Naive thymus-derived CD8-positive, alpha-beta T cell (primary cell): ENCODE results near the gene ZNF555. TPM values are rescaled to one million over a fixed set of nuclear protein-coding genes. Genes with fewer than 3 reads are reported as not detected.
A peak's percentile ranks its signal among the peaks of the same experiment; 100 is the strongest.

Experiments
- ATAC-seq, 2 donors: fragments of 150-1000 bp; cut with Tn5 transposase in 1 of 2; sonication (Bioruptor Pico), chemical (Tn5 transposase) in 1 of 2; 1 replicate in 1 of 2; 2 replicates in 1 of 2; pipeline ENCODE4 v1.10.0; 2021; ENCODE audit warnings: mild to moderate bottlenecking in 2 of 2, moderate library complexity in 2 of 2
- POLR2A ChIA-PET: fragments of 350-600 bp; sonication (Branson Sonifier 250); formaldehyde crosslinking; loops from one replicate; lab custom pipeline; 2021; ENCODE audit warnings: antibody characterized with exemption; lab: Charles Lee
- DNase-seq, 10 donors: peaks; one replicate each; pipeline versions ENCODE4 v3.0.0 to v3.0.0-alpha.2; 2020 to 2022
- H3K27ac Mint-ChIP-seq, 10 donors: one replicate each; pipeline ENCODE4 v1.8.0; 2020 to 2022; ENCODE audit warnings: mild to moderate bottlenecking in 10 of 10, mixed read lengths in 10 of 10, moderate library complexity in 4 of 10, inconsistent platforms in 1 of 10
- H3K27me3 Mint-ChIP-seq, 5 donors: one replicate each; pipeline ENCODE4 v1.8.0; 2021 to 2022; ENCODE audit warnings: mixed read lengths in 5 of 5
- H3K36me3 Mint-ChIP-seq, 3 donors: one replicate each; pipeline ENCODE4 v1.8.0; 2020 to 2022; ENCODE audit warnings: mixed read lengths in 3 of 3, mild to moderate bottlenecking in 2 of 3, inconsistent platforms in 1 of 3
- H3K4me1 Mint-ChIP-seq, 4 donors: one replicate each; pipeline ENCODE4 v1.8.0; 2021 to 2022; ENCODE audit warnings: mixed read lengths in 4 of 4
- H3K4me3 Mint-ChIP-seq, 10 donors: one replicate each; pipeline ENCODE4 v1.8.0; 2020 to 2022; ENCODE audit warnings: mild to moderate bottlenecking in 10 of 10, mixed read lengths in 10 of 10, moderate library complexity in 6 of 10, inconsistent platforms in 1 of 10
- H3K9me3 Mint-ChIP-seq, 9 donors: one replicate each; pipeline ENCODE4 v1.8.0; 2020 to 2022; ENCODE audit warnings: mixed read lengths in 9 of 9, mild to moderate bottlenecking in 3 of 9, inconsistent platforms in 1 of 9, moderate library complexity in 1 of 9
- polyA plus RNA-seq, 3 donors: library from polyadenylated mRNA; unstranded; fragments of 300-500 nt; fragmentation: Illumina TruSeq; gene quantifications; one replicate each; pipeline ENCODE4 v1.2.3, GENCODE V29; 2021
- total RNA-seq, 8 experiments: library from RNA in 2 of 8; stranded (reverse) in 2 of 8; gene quantifications; one replicate each; pipeline ENCODE4 v1.2.3 and lab custom pipeline; 2021 to 2026

Gene ZNF555
- total and polyA plus RNA-seq, 5 experiments from 2014 or later, result 1.0 to 8.7 (median 3.4) TPM

GRCh38 chr19:2846180-2846894, 5.1 kb downstream of the ZNF555 start:
- Mint-ChIP-seq H3K4me3 (no peak overlapping the region), H3K9me3 (peaks cover 0 to 16% (median 6%) of the 10 kb centered on the region in 9 donors), H3K36me3 (peaks cover 12 to 26% (median 18%) of the 10 kb centered on the region in 3 donors), H3K27me3 (no peaks in the 10 kb centered on the region), H3K27ac (no peak overlapping the region), H3K4me1 (peaks cover 14 to 44% (median 32%) of the 10 kb centered on the region in 4 donors)
- POLR2A ChIA-PET, result no interaction called here
- DNase-seq, result no peak
- no peak for ATAC-seq

- no peak overlapping the region for H3K27ac Mint-ChIP-seq
- DNase-seq (no peak), ATAC-seq (no peak)
- no peak overlapping the region for H3K4me3 Mint-ChIP-seq
- POLR2A ChIA-PET, result no interaction called here
- peaks cover 9 to 39% (median 27%) of the 10 kb centered on the region in 4 donors for H3K4me1 Mint-ChIP-seq
- peaks cover 0 to 28% (median 13%) of the 10 kb centered on the region in 9 donors for H3K9me3 Mint-ChIP-seq
- peaks cover 23 to 38% (median 29%) of the 10 kb centered on the region in 3 donors for H3K36me3 Mint-ChIP-seq
- no peaks in the 10 kb centered on the region for H3K27me3 Mint-ChIP-seq
Observed at GRCh38 chr19:2847507-2847906, 6.2 kb downstream of the ZNF555 start.

- H3K4me1 Mint-ChIP-seq, result peaks cover 7 to 31% (median 21%) of the 10 kb centered on the region in 4 donors
- DNase-seq, result no peak
- peak overlapping the region in 1 of 10 donors; percentile 41 for H3K4me3 Mint-ChIP-seq
- H3K9me3 Mint-ChIP-seq, result peaks cover 0 to 39% (median 22%) of the 10 kb centered on the region in 9 donors
- no peak overlapping the region for H3K27ac Mint-ChIP-seq
- H3K27me3 Mint-ChIP-seq, result no peaks in the 10 kb centered on the region
- H3K36me3 Mint-ChIP-seq, result peaks cover 34 to 49% (median 40%) of the 10 kb centered on the region in 3 donors
- no peak for ATAC-seq
- POLR2A ChIA-PET, result no interaction called here
Observed at GRCh38 chr19:2848616-2849015, 7.3 kb downstream of the ZNF555 start.

- POLR2A ChIA-PET, result no interaction called here
- peak in 1 of 2 donors; percentile 33 for ATAC-seq
Observed at GRCh38 chr19:2850256-2850925, 9.1 kb downstream of the ZNF555 start.

GRCh38 chr19:2852598-2852997, 11.3 kb downstream of the ZNF555 start:
- POLR2A ChIA-PET, result no interaction called here
- peaks cover 0 to 60% (median 38%) of the 10 kb centered on the region in 9 donors for H3K9me3 Mint-ChIP-seq
- no peaks in the 10 kb centered on the region for H3K27me3 Mint-ChIP-seq
- DNase-seq (no peak), ATAC-seq (no peak)
- H3K4me3 Mint-ChIP-seq, result peak overlapping the region in 1 of 10 donors; percentile 15
- H3K36me3 Mint-ChIP-seq, result peaks cover 43 to 50% (median 47%) of the 10 kb centered on the region in 3 donors
- peaks cover 10 to 45% (median 27%) of the 10 kb centered on the region in 4 donors for H3K4me1 Mint-ChIP-seq
- no peak overlapping the region for H3K27ac Mint-ChIP-seq

More at GRCh38 chr19:2850256-2850925, 9.1 kb downstream of the ZNF555 start:
- Mint-ChIP-seq H3K4me1 (peaks cover 5 to 36% (median 18%) of the 10 kb centered on the region in 4 donors), H3K9me3 (peaks cover 0 to 51% (median 35%) of the 10 kb centered on the region in 9 donors), H3K36me3 (peaks cover 46 to 55% (median 47%) of the 10 kb centered on the region in 3 donors), H3K27me3 (no peaks in the 10 kb centered on the region), H3K27ac (peak overlapping the region in 6 of 10 donors; percentile 2 to 86 (median 23)), H3K4me3 (peak overlapping the region in 8 of 10 donors; percentile 31 to 70 (median 52))
- DNase-seq, result no peak

GRCh38 chr19:2853015-2853606, 11.8 kb downstream of the ZNF555 start:
- ATAC-seq (no peak), DNase-seq (no peak)
- Mint-ChIP-seq H3K27me3 (no peaks in the 10 kb centered on the region), H3K36me3 (peaks cover 43 to 49% (median 47%) of the 10 kb centered on the region in 3 donors), H3K4me1 (peaks cover 10 to 51% (median 27%) of the 10 kb centered on the region in 4 donors), H3K27ac (no peak overlapping the region), H3K9me3 (peaks cover 0 to 59% (median 38%) of the 10 kb centered on the region in 9 donors), H3K4me3 (no peak overlapping the region)
- POLR2A ChIA-PET, result no interaction called here

GRCh38 chr19:2854849-2855248, 13.6 kb downstream of the ZNF555 start:
- H3K36me3 Mint-ChIP-seq, result peaks cover 43 to 47% (median 46%) of the 10 kb centered on the region in 3 donors
- no peak overlapping the region for H3K4me3 Mint-ChIP-seq
- H3K9me3 Mint-ChIP-seq, result peaks cover 0 to 59% (median 38%) of the 10 kb centered on the region in 9 donors
- no peak overlapping the region for H3K27ac Mint-ChIP-seq
- DNase-seq, result no peak
- H3K4me1 Mint-ChIP-seq, result peaks cover 12 to 56% (median 27%) of the 10 kb centered on the region in 4 donors
- no peak for ATAC-seq
- POLR2A ChIA-PET, result interaction anchor here (0.6 to 1.1 kb wide), 2 partner anchors 16 to 205 kb away, joined by 3 to 7 read pairs; no protein-coding TSS in a partner anchor
- no peaks in the 10 kb centered on the region for H3K27me3 Mint-ChIP-seq

GRCh38 chr19:2856457-2857050, 15.3 kb downstream of the ZNF555 start:
- Mint-ChIP-seq H3K4me1 (peaks cover 10 to 48% (median 17%) of the 10 kb centered on the region in 4 donors), H3K27me3 (no peaks in the 10 kb centered on the region), H3K36me3 (peaks cover 29 to 33% (median 33%) of the 10 kb centered on the region in 3 donors), H3K9me3 (peaks cover 0 to 44% (median 30%) of the 10 kb centered on the region in 9 donors), H3K4me3 (peak overlapping the region in 9 of 10 donors; percentile 46 to 79 (median 75)), H3K27ac (peak overlapping the region; percentile 3 to 93 (median 82))
- DNase-seq (peak in 7 of 10 donors; percentile 27 to 86 (median 51)), ATAC-seq (peak; percentile 90 to 93)
- POLR2A ChIA-PET, result interaction anchor here (0.5 to 2.0 kb wide), 5 partner anchors 10 to 381 kb away, joined by 3 to 9 read pairs (median 3); partner anchors contain the start of genes GADD45B and ZNF555

- Mint-ChIP-seq H3K36me3 (peaks cover 6 to 11% (median 10%) of the 10 kb centered on the region in 3 donors), H3K27me3 (no peaks in the 10 kb centered on the region), H3K27ac (peak overlapping the region in 1 of 10 donors; percentile 70), H3K4me3 (no peak overlapping the region), H3K4me1 (peaks cover 10 to 46% (median 17%) of the 10 kb centered on the region in 4 donors), H3K9me3 (peaks cover 0 to 21% (median 12%) of the 10 kb centered on the region in 9 donors)
- ATAC-seq, result no peak
- no peak for DNase-seq
- POLR2A ChIA-PET, result interaction anchor here (0.9 to 1.1 kb wide), 3 partner anchors 18 to 39 kb away, joined by 3 to 6 read pairs (median 3); partner anchors contain the start of genes ZNF554 and ZNF555
Observed at GRCh38 chr19:2858864-2859263, 17.6 kb downstream of the ZNF555 start.

GRCh38 chr19:2863816-2864215, 22.5 kb downstream of the ZNF555 start:
- Mint-ChIP-seq H3K27me3 (peaks cover 0 to 6% (median 3%) of the 10 kb centered on the region in 5 donors), H3K9me3 (peaks cover 0 to 2% (median 0%) of the 10 kb centered on the region in 9 donors), H3K4me3 (no peak overlapping the region), H3K4me1 (peaks cover 0 to 16% (median 6%) of the 10 kb centered on the region in 4 donors), H3K27ac (no peak overlapping the region), H3K36me3 (no peaks in the 10 kb centered on the region)
- no peak for DNase-seq
- no peak for ATAC-seq
- POLR2A ChIA-PET, result interaction anchor here (0.6 kb wide), 1 partner anchor 87 kb away, joined by 3 read pairs; no protein-coding TSS in a partner anchor

- H3K27me3 Mint-ChIP-seq, result peaks cover 0 to 6% (median 3%) of the 10 kb centered on the region in 5 donors
- peak overlapping the region in 1 of 10 donors; percentile 11 for H3K4me3 Mint-ChIP-seq
- no peaks in the 10 kb centered on the region for H3K9me3 Mint-ChIP-seq
- H3K4me1 Mint-ChIP-seq, result peaks cover 0 to 9% (median 4%) of the 10 kb centered on the region in 4 donors
- no peaks in the 10 kb centered on the region for H3K36me3 Mint-ChIP-seq
- POLR2A ChIA-PET, result interaction anchor here (1.7 kb wide), 1 partner anchor 51 kb away, joined by 3 read pairs; no protein-coding TSS in a partner anchor
- no peak for ATAC-seq
- DNase-seq, result no peak
- H3K27ac Mint-ChIP-seq, result peak overlapping the region in 1 of 10 donors; percentile 37
Observed at GRCh38 chr19:2865334-2866100, 24.2 kb downstream of the ZNF555 start.
